GM19023 (cell line): ENCODE results near the gene CHCHD3.

Source experiments
- ATAC-seq: cut with Tn5 transposase; IDR thresholded peaks from one replicate; pipeline ENCODE4 v1.9.1; 2021; ENCODE audit warnings: mild to moderate bottlenecking, moderate library complexity; ENCODE audit not compliant: unreplicated experiment

The CHCHD3 gene

DNA sequence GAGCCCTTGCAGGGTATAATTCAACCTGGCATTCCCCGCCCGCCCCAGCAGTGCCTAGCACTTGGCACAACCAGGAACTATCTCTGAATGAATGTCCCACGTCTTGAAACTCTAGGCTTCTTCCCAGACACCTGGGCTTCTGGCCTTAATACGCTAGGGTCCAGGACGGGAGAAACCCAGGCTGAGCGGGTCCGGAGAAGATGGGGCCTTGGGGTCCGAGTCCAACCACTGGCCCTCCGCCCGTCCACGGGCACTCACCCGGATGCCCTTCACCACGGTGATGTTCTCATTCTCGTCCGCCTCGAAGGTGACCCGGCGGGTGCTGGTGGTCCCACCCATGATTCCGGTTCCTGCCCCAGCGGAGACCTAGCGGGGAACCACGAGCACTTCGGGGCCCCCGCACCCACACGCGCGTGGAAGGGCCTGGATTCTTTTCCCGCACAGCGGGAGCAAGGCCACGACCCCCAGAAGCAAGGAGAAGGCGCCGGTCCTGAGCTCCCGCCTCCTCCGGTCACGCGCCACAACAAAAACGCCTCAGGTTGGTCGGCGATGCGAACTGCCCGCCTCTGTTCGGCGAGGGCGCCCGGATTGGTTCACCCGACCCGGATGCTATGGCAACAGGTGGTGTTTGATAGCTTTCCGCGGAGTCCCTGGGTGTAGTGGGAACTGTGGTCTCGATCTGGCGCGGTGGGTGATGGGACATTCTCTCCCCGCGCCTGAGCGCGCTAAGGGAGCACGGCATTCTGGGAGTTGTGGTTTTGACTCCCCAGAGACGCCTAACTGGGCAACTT, at the start of gene CHCHD3:
CHCHD3 (minus strand) TSS at position 492 of the 791 bp plus-strand sequence; CDS start at position 339, 153 bp downstream.
- ATAC-seq: peak; percentile 100

DNA sequence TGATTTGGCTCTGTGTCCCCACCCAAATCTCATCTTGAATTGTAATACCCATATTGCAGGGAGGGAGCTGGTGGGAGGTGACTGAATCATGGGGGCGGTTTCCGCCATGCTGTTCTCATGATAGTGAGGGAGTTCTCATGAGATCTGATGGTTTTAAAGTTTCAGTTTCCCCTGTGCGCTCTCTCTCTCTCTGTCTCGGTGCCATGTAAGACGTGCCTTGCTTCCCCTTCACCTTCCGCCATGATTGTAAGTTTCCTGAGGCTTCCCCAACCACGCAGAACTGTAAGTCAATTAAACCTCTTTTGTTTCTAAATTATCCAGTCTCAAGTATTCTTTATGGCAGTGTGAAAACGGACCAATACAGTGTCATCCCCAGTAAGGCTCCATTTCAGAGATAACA, 48.3 kb upstream of the CHCHD3 start:
- ATAC-seq: no peak

GRCh38 chr7:133126422-133126821, 44.5 kb upstream of the CHCHD3 start:
- no peak for ATAC-seq

GRCh38 chr7:133124974-133125373, 43.1 kb upstream of the CHCHD3 start:
- ATAC-seq: no peak

DNA sequence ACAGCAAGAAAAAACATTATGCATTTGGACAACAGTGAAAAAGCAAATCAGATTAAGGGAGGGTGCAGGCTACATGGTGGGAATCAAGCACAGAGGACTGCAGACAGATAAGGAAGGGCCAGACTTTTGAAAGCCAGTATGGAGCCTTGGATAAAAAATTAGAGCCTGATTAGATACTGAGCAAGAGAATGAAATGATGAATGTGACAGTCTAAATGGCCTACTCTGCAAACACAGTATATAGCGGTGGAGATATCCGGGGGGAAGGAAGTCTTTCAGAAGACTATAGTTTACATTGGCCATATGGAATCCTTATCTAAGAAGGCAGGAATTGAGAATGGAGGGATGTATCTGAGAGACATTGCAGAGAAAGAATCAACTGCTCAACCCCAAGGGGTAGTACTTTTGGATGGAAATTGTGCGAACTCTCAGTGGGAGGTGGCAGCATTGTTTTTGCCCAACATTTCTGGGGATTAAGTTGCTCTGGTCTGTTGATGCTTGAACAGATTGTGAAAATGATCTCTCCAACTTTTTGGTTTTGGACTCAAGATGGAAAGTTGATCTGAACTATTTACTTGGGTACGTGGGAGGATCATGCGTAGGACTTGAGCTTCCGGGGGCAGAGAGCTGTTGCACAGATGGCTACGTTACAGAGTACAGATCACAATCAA, 39.4 kb upstream of the CHCHD3 start:
- ATAC-seq: no peak

GRCh38 chr7:133119067-133119466, 37.2 kb upstream of the CHCHD3 start:
- ATAC-seq: no peak

DNA sequence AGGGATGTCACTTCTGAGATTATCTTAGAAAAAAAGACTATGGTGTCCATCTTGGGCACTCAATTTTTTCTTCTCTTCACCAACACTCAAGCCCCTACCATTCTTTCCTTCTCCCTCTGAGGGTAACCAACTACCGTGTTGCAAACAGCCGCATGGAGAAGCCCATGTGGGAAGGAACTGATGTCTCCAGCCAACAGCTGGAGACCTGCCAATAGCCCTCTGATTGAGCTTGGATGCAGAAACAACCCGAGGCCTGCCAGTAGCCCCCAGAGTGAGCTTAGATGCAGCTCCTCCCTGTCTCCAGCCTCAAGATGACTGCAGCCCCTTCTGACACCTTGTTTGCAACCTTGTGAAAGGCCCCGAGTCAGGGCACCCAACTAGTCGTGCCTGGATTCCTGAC, 36.4 kb upstream of the CHCHD3 start:
- ATAC-seq: no peak

DNA sequence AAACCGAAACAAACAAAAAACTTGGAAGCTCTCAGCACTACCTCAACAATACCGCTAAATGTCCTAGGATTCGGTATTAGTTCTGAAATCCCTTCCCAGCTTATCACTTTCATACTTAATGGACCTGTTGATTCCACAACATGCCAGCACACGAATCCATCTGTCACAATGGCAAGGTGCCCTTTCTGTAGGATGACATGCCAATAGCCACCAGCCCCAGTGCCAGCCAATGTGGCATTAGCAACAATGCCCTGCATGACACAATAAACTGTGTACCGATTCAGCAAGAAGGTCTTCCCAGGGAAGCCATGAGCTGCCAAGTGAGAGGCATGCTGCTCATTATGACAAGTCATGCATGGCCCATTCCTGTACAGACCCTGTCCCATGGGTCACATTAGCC, 35.6 kb upstream of the CHCHD3 start:
- ATAC-seq: no peak

DNA sequence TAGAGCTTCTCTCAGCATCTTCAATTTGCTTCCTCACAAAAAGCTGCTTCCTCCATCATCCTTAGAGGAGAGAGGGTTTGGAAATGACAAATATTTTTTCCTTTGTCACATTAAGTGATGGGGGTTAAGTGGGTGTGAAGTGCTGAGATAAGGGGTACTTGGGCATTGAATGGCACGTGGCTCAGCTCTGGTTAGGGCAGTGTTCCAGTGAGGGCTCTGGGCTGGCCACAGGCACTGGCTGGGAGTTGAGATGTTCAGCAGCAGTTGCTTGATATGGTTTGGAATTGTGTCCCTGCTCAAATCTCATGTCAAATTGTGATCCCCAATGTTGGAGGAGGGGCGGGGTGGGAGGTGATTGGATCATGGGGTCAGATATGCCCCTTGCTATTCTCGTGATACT, 33.7 kb upstream of the CHCHD3 start:
- ATAC-seq: no peak

DNA sequence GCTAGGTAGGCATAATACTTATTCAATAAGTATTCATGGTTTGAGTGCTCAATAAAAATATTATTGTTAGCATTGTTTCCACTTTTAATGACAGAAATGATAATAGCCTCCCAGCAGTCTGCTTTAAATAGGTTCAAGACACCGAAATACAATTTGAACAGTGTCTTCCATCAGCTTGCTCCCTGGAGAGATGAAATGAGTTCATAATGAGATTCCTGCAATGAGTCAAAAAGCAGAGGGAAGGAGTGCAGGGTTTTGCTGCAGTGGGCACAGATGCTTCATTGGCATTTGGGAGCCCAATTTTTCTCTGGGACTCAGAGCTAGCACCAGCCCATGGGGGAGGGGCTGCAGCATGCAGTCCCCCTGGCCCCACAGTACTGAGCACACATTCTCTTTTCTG, 32.6 kb upstream of the CHCHD3 start:
- ATAC-seq: no peak

GRCh38 chr7:133112976-133113375, 31.1 kb upstream of the CHCHD3 start:
- ATAC-seq: no peak

GRCh38 chr7:133112335-133112734, 30.4 kb upstream of the CHCHD3 start:
- ATAC-seq: no peak

GRCh38 chr7:133110312-133110711, 28.4 kb upstream of the CHCHD3 start:
- no peak for ATAC-seq

DNA sequence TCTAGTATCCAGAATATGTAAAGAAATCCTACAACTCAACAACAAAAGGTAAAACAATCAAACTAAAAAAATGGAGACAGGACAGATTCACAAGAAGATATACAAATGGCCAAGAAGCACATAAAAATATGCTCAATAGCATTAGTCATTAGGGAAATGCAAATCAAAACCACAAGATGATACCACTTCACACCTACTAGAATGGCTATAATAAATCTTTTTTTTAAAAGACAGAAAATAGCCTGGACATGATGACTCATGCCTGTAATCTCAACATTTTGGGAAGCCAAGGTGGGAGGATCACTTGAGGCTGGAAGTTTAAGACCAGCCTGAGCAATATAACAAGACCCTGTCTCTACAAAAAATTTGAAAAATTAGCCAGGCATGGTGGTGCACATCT, 27.9 kb upstream of the CHCHD3 start:
- no peak for ATAC-seq

DNA sequence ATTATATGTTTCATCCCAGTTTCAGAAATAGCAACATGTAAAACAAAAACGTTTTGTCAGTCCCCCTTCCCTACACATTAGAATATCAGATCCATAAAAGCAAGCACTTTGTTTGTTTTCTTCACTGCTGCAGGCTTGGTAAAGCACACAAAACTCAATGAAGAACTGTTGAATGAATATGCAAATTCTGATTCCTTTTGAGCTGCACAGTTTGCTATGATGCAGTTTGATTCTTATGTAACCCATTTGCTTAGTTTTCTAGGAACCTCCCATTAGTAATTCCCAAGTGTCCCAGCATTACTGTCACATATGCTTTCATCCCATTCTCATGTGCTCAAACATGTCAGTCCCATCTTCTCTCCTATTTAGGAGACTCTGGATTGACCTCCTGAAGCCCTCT, 26.1 kb upstream of the CHCHD3 start:
- ATAC-seq: no peak

DNA sequence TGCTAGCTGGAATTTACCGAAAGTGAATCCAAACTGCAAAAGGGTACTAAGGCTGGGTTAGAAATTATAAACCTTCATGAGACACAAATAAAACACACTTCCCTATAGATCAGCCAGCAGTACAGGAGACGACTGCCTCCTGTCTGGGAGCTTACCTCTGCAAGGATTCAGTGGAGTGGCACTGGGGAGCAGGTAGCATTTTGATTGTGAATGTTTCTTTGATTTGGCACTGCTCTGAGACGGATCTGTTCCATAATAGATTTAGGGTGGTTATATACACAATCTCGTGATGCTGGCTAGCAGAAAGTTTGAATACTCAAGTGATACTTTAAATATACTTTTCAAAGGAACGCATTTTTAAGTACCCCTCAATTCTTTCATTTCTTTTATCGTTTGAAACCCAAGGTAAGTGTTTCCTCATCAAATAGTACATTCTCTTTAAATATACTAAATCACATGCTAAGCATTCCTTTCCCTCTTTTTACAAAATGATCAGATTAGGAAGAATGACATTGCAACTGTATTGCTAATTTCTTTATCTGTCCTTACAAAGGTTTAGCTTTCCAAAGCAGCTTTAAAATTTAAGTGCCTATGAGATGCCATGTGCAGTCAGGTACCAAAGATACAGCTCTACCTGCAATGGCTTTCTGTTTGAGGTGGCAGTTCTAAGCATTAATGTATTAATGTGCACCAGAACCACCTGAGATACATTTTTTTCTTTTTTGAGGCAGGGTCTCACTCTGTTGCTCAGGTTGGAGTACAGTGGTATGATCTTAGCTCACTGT, 20.6 kb upstream of the CHCHD3 start:
- no peak for ATAC-seq

DNA sequence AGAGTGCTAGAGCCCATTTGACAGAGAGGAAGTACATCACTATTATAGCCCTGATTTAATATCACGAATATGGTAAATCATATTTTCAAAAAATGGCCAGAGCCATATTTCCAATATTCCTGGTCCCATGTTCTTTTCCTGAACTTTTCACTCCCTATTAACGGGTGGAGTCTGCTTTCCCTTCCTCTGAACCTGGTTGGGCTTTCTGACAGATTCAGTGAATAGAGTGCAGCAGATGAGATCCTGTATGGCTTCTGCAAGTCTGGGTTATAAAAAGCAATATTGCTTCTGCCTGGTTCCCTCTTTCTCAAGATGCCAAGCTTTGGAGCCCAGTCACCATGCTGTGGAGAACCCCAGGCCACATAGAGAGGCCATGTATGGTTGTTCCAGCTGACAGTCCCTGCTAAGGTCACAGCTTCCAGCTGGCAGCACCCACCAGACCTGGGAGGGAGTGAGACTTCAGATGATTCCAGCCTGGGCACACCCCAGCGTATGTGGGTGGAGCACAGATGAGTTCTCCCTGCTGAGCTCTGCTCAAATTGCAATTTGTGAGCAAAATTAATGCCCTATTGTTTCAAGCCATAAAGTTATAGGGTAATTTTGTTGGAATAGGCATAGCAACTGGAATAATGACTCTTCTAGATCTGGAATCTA, 17.9 kb upstream of the CHCHD3 start:
- no peak for ATAC-seq

- no peak for ATAC-seq
These were observed 13.3 kb upstream of the CHCHD3 start for GRCh38 chr7:133095119-133095671.

DNA sequence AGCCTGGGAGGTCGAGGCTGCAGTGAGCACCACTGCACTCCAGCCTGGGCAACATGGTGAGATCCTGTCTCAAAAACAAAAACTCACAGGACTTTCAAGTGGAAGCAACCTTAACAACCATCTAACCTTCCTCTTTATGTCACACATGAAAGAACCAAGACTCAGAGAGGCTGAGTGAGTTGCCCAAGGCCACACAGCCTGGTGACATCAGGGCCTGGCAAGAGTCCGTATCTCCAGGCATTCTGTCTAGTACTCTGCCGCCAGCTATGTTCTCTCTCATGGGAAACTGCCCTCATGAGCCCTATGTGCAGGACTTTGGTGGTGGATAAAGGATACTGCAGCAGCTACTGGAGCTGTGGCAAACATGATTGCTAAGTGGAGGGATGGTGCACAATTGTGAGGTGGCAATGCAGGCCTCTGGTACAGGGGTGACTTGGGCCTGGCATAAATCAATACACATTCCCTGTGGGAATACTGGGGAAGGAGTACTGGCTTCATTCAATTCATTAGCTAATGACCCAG, 10.1 kb upstream of the CHCHD3 start:
- no peak for ATAC-seq

GRCh38 chr7:133082390-133082766, 488 bp upstream of the CHCHD3 start:
- peak; percentile 1 for ATAC-seq

DNA sequence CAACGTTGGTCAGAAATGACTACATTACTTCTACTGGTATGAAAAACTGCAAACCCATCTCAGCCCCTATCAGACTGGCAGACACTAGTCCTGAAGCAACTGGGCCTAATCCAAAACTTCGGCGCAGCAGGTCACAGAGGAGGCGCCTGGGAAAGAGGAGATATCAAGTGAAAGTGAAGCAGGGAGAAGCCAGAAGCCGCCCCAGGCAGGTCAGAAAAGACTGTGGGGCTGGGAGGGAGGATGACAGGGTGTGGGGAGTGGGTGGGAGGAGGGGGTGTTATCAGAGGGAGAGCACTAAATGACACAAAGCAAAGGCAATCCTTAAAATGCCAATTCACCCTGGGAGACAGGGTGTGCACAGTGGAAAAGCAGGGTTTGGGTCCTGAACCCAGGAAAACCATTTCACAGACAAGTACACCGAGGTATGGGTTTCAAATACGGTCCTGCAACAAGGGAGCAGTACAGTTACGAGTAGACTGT, 731 bp downstream of the CHCHD3 start:
- no peak for ATAC-seq
